ENCODE results near the gene NOX4.
"Not testable (repeated sequence)": the region's sequence is repeated elsewhere in the genome, so short reads cannot be mapped to it uniquely, and the experiment has no call there.

- not testable (repeated sequence) for TF ChIP-seq CTCF (IDR thresholded peaks at IDR 0.05); POLR2AphosphoS5 (IDR thresholded peaks at IDR 0.05; ENCODE audit: insufficient read depth in 1 of 2, low read depth in 1 of 2); POLR2A (IDR thresholded peaks at IDR 0.05)
Observed at GRCh38 chr11:89308272-89308671, 182.9 kb downstream of the NOX4 start.

All from vagina (tissue), 2 donors.